Activated CD4-positive, CD25-positive, alpha-beta regulatory T cell treated with anti-CD3 and anti-CD28 coated beads, Interleukin-2, amount 50 U/mL, for 24 hours (primary cell): ENCODE results near the gene PDE9A.

Source experiments
- ATAC-seq, 2 donors: fragments of 150-1000 bp; cut with Tn5 transposase; one replicate each; pipeline ENCODE4 v1.10.0; 2021; ENCODE audit warnings: mild to moderate bottlenecking in 1 of 2, moderate library complexity in 1 of 2

PDE9A gene

DNA sequence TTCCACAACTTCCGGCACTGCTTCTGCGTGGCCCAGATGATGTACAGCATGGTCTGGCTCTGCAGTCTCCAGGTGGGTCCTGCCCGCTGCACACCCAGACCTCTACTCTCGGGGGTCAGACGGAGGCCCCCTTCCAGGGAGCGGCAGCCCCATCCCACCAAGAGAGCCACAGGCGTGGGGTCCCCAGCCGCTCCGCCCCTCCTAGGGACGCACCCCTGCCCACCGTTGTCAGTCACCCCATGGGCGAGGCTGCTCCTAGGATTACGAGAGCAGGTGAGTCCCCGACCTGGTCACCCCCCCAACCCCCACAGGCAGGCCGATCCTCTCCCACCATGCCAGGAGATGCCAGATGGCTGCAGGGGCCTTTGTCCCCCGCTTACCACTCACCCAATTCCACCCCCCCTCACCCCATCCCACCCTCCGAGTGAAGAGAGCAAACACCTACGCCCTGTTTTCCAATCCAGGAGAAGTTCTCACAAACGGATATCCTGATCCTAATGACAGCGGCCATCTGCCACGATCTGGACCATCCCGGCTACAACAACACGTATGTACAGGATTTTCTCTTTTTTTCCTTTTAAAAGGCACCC is 107.0 kb downstream of the PDE9A start:
- ATAC-seq = no peak

DNA sequence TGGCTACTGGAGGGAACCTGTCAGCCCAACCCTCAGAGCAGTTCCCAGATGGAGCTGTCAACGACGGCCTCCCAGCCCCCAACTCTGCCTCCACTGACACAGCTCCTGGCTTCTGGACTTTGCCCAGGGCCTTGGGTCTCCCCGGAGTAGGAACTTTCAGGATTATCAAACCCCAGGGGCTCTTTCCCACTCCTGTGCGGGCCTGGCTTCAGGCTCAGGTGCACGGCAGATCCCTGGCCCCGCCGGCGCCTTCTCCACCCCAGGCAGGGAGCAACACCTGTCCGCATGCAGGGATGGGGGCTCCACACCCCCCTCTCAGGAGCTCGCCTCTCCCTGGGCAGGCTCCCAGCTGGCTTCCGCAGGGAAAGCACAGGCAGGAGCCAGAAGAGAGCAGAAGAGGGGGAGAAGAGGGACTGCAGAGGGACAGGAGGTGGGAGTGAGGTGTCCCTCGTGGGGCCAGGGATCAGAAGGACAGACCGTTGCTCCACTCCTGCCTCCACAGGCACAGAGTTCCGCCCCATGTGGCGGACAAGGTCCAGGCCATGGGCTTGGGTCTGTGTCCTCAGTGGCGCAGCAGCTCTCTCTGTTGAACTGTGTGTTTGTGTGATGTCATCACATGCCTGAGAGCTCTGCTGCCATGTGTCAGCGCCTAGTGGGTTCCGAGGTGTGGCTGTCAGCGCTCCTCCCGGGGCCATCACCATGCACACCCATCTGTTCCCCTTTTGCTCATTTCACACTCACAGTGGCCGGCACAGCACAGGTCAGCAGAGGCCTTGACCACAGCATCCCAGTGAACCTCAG is 107.7 kb downstream of the PDE9A start:
- ATAC-seq = no peak

DNA sequence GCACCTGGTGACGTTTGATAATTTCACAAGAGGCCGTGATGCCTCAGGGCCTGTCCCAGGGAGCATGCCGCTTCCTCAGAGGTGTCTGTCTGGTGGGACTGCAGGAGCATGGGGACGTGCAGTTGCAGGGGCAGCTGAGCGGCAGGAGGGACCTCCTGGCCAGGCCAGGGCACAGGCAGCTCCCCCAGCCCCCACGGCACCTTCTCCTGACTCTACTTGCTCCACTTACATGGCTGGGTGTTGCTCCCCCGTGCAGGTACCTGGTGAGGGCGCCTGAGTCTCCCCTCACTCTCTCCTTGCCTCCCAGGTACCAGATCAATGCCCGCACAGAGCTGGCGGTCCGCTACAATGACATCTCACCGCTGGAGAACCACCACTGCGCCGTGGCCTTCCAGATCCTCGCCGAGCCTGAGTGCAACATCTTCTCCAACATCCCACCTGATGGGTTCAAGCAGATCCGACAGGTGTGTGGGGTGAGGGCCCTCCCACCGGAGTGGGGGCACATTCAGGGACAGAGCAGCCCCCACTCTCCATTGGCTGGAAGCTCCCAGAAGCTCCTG is 108.4 kb downstream of the PDE9A start:
- ATAC-seq = no peak

DNA sequence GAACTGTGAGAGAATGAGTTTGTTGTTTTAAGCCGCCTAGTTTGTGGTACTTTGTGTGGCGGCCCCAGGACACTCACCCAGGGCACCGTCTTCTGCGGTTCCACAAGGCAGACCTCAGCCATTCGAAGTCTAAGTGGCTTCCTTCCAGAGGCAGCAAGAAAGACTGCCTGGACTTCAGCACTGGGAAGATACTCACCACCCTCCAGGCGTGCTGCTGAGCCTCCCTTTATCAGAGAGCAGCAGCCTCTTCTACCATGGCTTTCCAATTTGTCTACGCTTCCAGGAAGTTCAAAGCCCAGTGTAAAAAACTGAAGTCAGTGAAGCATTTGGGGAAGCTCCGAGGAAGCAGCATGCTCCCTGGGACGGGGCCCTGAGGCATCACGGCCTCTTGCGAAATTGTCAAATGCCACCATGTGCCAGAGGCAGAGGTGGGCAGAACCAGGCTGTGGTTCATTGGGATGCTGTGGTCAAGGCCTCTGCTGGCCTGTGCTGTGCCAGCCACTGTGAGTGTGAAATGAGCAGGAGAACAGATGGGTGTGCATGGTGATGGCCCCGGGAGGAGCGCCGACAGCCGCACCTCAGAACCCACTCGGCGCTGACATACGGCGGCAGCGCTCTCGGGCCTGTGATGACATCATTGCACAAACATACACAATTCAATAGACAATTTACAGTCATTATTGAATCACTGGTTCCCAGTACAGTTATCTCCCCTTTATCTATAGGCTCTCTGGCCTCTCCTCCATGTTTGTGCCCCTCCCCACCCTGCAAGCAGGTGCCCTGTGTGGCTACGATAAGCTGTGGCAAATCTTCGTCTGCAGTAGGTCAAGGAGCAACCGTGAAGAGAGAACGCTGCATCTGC is 110.4 kb downstream of the PDE9A start:
- no peak for ATAC-seq

DNA sequence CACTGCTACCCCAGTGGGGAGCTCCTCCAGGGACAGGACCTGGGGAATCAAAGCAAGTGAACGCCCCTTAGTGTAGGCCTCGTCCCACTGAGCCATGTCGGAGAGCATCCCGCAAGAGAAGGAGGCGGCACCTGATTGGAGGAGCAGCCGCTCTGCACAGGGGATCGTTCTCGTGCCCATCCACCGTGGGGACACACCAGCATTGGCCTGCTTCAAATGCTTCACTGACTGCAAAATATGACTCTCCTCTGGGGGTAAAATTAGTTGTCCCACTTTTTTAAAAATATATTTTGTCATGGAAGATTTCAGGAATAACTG is 111.0 kb downstream of the PDE9A start:
- no peak for ATAC-seq

DNA sequence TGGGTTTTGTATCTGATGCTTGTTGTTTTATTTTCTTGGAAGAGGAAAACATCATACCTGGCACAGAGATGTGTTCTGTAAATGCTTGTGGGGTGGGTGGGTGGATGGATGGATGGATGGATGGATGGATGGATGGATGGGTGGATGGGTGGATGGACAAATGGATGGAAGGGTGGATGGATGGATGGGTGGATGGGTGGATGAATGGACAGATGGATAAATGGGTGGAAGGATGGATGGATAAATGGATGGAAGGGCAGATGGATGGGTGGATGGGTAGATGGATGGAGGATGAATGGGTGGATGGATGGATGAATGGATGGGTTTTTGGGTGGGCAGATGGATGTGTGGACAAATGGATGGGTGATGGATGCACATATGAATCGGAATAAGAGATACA is 111.5 kb downstream of the PDE9A start:
- no peak for ATAC-seq

DNA sequence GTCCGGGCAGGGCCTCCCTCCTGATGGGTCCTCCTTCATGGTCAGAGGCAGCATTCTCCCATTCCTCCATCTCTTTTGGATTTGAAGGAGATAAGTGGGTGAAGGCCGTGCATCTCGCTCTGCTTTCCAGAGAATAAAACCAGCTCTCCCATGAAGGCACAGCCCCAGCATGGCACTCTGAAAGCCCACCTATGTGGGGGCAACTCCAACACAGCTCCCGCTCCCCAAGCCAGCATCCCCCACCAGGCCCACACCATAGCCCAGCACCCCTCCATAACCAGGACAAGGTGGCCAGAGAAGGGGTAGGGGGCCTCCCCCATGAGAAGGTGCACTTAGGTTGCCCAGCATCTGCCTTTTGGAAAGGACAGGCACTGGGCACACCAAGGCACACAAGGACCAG is 112.2 kb downstream of the PDE9A start:
- no peak for ATAC-seq

DNA sequence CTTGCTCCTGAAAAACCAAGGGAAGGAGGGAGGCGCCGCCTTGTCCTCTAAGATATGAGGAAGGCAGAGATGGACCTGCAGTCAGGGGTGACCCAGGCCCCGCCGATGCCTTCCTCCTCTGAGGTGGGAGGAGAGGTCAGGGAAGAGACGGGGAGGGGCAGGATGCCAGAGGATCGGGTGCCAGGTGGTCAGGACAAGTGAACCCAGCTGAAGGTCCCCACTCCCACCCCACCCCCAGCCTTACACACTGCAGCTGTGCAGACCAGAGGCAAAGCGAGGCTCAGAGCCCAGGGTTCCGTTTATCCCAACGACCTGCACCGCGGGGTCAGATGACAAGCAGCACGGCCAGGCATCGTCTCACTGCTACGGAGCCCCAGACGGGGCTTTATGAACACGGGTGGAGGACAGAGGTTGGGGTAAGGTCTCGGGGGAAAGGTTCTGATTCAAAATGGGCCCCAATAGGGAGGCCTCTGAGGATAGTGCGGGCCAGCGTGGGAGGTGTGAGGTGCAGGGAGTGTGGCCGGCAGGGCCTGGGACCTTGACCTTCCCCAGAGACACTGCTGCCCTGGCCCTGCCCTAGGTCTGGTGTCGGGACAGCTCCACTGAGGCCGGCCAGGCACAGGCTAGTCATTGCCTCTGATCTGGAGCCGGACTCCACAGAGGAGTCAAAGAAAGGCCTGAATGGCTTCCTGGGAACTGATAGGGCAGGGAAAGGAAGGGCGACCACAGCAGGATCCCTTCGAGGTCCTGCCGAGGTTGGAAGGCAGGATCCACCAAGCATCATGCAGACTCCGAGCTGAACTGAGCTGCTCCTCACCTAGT is 113.5 kb downstream of the PDE9A start:
- no peak for ATAC-seq

DNA sequence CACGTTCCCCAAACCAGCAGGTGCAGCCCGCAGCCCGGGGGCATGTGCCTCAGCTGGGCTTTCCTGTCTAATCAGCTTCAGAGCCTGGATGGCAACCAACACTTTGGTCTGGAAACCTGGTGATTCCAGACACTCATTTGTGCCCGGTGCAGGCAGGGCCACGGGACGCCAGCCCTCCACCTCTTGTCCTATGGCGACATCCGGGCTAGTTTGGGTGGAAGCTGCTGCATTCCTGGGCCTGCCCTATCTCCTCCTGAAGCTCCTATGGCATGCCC is 114.1 kb downstream of the PDE9A start:
- ATAC-seq = no peak

DNA sequence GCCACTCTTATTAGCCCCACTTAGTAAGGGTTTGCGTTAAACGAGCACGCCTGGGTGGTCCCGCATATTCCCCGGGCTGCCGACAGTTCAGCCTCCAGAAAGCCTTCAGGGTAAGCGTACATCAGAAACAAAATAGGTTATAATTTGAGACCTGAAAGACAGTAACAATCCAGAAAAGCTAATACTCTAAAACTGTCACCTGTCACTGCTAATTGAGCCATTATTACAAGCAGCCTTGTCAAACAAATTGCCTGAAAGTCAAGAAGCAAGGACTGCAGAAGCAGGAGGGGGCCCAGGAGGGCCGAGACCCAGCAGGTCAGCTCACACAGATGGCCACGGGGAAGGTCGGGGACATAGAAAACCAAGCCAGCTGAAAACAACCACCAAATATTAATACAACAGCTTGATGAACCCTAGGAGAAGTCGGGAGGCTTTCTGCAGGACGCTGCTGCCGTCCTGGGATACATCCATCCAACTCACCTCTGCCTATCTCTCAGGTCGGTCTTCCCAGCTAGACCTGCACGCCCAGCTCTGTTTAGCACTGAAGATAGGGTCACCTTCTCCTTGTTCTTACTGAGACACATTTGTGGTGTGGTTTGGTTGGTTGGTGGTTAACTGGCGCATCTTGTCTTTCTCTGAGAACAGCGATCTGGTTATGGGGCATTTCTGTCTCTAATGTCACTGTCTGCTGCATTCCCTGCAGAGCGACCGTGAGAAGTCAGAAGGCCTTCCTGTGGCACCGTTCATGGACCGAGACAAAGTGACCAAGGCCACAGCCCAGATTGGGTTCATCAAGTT is 115.1 kb downstream of the PDE9A start:
- ATAC-seq = no peak

DNA sequence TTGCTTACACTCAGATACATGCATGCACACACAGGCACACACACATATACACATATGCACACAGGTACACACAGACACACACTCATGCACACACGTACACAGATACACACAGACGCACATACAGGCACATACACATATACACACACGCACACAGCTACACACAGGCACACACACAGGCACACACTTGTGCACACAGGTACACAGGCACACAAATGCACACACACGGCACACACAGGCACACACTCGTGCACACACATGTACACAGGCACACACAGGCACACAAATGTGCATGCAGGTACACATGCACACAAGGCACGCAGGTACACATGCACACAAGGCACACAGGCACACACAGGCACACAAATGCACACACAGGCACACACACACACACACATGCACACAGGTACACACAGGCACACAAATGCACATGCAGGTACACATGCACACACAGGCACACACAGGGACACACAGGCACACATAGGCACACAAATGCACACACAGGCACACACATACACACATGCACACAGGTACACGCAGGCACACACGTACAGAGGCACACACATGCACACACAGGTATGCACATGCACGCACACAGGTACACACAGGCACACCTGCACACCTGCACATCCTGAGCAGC is 115.9 kb downstream of the PDE9A start:
- no peak for ATAC-seq

DNA sequence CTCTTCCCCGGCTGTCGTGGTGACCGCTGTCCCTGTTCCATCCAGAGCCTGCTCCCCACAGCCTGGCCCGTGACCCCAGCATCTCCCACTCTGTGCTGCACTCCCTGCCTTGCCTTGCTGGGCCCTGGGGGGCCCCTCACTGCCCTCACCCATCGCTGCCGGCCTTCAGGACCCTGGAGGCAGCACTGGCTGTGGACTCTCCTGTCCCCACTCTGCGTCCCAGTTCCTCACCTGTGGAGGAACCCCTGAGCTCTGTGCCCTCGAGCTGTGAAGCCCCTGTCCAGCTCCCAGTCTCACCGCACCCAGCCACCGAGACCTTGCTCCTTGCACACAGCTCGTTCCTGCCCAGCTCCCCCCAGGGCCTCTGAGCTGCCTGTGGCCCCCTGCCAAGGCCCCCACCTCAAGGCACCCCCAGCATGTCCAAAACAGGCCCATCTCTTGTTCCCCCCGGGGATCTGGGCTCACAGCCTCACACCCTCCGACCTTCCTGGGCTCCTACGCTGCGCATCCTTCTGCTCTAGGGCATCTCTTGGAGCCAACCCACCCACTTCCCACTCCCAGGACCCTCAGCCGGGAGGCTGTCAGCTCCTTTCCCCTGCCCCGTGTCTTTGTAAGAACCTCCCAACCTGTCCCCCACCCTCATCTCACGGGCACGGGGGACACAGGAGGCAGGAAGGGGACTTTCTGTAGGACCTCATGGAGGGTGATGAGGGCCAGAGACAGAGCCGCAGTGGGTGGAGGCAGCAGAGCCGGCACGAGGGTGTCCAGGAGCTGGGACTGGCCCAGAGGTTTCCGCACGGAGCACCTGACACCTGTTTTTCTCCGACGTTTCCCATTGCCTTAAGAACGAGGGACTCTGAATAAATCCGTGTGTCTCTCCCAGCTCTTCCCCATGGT is 116.6 kb downstream of the PDE9A start:
- ATAC-seq = no peak

DNA sequence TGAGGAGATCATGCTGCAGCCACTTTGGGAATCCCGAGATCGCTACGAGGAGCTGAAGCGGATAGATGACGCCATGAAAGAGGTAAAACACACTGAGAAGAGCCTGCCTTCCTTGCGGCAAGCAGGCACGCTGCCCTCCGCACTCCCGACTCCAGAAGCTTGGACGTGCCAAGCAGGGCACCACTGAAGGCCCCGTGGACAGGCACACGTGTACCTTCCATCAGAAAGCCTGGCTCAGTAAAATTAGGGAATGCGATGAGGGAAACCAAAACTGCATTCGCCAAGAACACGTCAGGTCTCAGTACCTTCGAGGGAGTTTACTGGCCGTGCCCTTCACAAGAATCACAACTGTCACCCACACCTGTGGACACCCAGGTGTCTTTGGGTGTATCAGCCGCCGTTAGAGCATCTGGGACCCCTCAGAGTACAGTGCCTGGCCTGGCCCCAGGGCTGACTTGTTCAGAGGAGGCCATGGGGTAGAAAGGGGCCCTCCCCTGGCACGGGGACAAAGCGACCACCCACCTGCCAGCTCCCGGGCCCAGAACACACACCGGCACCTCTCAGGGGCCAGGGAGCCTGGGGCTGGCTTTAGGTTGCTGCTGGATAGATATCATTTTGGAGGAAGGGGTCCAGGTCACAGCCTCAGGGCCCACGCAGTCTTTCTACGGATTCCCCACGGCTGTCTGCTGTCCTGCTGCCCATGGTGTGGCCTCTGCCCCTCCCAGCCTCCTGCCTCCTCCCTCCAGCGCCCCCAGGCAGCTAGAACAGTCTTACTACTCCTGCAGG is 117.5 kb downstream of the PDE9A start:
- ATAC-seq = no peak

DNA sequence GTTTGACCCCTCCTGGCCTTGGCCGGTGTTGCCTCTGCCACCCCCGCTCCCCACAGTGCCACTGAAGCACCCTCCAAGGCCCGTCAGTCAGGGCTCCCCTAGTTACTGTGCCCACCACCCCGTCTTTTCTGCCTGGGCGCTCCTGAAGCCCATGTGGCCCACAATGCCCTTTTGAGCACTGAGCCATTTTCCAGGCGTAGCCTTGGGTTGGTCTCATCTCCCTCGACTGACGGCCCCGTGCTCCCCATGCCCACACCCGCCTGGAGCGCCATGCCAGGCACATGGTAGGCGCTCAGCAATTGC is 118.0 kb downstream of the PDE9A start:
- no peak for ATAC-seq

DNA sequence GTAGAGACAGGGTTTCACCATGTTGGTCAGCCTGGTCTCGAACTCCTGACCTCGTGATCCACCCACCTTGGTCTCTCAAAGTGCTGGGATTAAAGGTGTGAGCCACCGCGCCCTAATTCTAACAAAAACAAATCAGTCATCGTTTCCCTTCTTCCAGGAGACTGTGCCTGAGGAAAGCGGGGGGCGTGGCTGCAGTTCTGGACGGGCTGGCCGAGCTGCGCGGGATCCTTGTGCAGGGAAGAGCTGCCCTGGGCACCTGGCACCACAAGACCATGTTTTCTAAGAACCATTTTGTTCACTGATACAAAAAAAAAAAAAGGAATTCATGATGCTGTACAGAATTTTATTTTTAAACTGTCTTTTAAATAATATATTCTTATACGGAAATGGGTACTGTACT is 121.7 kb downstream of the PDE9A start:
- ATAC-seq = no peak

DNA sequence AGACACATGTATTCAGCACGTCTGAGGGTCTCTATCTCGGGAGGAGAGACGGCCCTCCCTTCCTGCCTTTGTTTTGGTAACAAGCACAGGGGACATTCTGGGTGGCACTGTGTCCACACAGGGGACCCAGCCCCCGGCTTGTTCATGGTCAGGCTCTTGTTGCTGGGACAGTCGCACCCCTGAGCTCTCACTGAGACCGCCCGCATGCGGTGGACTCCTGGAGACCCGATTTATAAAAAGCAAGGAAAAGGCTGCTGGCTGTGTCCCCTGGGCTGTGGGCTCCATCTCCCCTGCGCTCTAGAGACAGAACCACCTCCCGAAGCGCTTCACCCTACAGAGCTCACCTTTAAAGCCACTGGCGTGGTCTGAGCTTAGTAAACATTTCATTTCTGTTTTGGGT is 122.5 kb downstream of the PDE9A start:
- no peak for ATAC-seq

DNA sequence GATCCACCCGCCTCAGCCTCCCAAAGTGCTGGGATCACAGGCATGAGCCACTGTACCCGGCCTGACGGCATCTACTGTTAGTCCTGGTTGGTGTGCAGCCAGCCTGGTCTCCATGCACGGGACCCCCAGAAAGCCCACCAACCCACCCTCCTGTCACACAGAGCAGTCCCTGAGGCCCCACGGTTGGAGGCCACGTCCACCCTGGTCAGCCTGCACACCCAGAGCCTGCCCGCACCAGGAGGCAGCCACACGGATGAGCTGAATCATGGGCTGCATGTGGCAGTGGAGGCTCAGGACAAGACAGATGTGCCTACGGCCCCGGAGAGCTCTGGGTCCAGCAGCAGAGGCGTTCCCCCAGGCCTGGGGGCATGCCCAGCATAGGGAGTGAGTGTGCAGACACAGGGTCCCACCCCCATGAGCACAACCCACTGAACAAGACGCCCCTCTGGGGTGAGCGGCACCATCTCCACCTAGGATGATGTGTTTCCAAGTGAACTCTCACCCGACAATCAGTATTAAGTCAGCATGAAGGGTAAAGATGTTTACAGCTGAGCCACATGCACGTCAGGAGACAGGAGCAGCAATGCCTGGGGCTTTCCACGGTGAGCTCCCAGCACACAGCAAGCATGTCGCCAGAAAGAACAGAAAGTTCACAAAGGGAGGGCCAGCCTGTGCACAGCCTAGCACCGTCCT is 123.8 kb downstream of the PDE9A start:
- no peak for ATAC-seq

DNA sequence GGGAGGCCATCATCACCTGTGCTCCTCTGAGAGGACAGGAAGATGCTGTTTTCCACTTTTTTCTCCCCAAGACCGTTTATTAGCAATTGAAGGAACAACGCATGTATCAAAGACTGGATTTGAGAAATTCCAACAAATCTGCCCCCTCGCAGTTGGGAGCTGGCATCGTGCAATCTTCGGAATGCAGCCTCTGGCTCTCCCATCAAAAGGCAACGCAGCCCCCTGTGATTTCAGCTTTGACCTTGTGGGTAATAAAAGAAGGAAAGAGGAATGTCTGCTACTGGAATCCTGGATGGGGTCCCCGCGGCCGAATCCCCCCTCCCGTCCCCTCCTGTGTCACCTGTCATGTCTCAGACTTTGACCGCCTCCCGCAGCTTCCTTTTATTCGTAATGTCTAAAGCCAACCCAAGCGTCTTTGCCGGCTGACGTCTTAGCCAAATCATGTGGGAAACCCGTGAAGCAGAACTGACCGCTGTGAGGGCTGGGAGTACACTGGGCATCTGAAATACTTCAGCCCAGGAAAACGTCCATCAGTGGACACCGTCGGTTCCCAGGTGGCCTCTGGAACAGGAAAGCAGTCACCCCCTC is 124.4 kb downstream of the PDE9A start:
- no peak for ATAC-seq

DNA sequence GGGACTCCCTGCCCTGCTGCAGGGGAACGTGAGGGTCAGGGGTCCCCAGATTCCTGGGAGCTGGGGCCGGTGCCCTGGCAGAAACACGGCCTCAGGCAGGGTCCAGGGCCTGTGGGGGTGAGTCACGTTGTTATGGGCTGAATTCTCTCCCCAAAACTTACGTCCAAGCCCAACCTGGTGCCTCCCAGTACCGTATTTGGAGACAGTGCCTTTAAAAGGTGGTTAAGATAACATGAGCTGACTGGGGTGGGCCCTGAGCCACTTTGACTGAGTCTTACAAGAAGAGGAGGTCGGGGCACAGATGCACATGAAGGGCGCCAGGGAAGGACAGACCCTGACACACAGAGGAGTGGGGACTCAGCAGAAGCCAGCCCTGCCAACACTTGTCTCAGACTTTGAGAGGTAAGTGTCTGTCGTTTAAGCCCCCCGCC is 126.0 kb downstream of the PDE9A start:
- ATAC-seq = no peak
